Measurements from ENCODE around the gene CCR1. TPM values are rescaled to one million over a fixed set of nuclear protein-coding genes. Genes with fewer than 3 reads are reported as not detected.

The CCR1 gene
- total RNA-seq, 3 donors from 2014 or later: 4.3 to 15.0 (median 9.2) TPM

DNA sequence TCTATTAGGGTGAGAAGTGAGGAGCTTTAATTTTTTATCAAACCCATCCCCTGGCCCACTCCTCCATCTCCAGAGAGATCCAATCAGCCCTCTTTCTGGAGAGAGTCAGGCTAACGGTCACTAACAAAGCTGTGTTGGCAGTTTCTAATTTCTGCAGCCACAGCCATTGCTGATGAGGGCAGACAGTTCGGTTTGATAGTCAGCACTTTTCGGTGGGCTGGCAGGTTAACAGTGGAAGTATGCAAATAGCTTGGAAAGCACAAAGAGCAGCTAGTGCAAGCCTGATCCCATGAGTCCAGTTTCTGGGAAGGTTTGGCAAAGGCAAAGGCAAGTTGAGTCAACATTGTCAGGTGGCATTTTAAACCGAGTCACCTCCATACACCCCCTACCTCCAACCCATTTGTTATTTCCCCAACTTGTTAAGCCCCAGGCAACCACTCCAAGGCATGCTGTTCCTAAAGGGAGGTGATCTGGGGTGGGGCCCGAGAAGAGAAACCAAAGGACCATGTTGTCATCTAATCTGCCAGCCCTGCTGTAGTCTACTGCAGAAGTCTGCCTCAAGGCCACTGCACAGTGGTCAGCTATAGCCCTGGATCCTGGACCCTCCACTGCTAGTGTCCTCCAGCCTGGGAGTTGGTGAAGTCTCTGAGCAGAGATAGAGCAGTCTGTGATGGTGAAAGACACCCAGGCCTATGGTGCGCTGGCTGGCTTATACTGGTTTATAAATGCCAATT, 1.7 kb downstream of the CCR1 start:
- Histone ChIP-seq H3K4me3 (peak overlapping the region in 2 of 3 donors; percentile 31 to 33), H3K27ac (peak overlapping the region in 1 of 2 donors; percentile 48)
- TF ChIP-seq, protein P1, sequence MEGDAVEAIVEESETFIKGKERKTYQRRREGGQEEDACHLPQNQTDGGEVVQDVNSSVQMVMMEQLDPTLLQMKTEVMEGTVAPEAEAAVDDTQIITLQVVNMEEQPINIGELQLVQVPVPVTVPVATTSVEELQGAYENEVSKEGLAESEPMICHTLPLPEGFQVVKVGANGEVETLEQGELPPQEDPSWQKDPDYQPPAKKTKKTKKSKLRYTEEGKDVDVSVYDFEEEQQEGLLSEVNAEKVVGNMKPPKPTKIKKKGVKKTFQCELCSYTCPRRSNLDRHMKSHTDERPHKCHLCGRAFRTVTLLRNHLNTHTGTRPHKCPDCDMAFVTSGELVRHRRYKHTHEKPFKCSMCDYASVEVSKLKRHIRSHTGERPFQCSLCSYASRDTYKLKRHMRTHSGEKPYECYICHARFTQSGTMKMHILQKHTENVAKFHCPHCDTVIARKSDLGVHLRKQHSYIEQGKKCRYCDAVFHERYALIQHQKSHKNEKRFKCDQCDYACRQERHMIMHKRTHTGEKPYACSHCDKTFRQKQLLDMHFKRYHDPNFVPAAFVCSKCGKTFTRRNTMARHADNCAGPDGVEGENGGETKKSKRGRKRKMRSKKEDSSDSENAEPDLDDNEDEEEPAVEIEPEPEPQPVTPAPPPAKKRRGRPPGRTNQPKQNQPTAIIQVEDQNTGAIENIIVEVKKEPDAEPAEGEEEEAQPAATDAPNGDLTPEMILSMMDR (IDR thresholded peaks at IDR 0.05): no peak

GRCh38 chr3:46205286-46205960, 2.7 kb downstream of the CCR1 start:
- intact Hi-C loops (cut with DNase I; ENCODE audit: low total_unique reads): no loop called here
- H3K27ac ChIP-seq: no peak overlapping the region
- H3K9me3 ChIP-seq: no peaks in the 10 kb centered on the region
- H3K36me3 ChIP-seq: no peaks in the 10 kb centered on the region
- H3K4me3 ChIP-seq: no peak overlapping the region
- H3K4me1 ChIP-seq: no peaks in the 10 kb centered on the region
- no peaks in the 10 kb centered on the region for H3K27me3 ChIP-seq
- no peak for DNase-seq (ENCODE audit: low spot score in 2 of 2)
- TF ChIP-seq, protein P1 (IDR thresholded peaks at IDR 0.05): no peak
- TF ChIP-seq POLR2AphosphoS5 (IDR thresholded peaks at IDR 0.05) (no peak), POLR2A (IDR thresholded peaks at IDR 0.05) (no peak)

More for the DNA sequence above, 1.7 kb downstream of the CCR1 start:
- Histone ChIP-seq H3K4me1 (no peaks in the 10 kb centered on the region), H3K36me3 (no peaks in the 10 kb centered on the region), H3K9me3 (no peaks in the 10 kb centered on the region), H3K27me3 (no peaks in the 10 kb centered on the region)
- intact Hi-C loops (cut with DNase I; ENCODE audit: low total_unique reads): no loop called here
- DNase-seq (ENCODE audit: low spot score in 2 of 2): no peak

DNA sequence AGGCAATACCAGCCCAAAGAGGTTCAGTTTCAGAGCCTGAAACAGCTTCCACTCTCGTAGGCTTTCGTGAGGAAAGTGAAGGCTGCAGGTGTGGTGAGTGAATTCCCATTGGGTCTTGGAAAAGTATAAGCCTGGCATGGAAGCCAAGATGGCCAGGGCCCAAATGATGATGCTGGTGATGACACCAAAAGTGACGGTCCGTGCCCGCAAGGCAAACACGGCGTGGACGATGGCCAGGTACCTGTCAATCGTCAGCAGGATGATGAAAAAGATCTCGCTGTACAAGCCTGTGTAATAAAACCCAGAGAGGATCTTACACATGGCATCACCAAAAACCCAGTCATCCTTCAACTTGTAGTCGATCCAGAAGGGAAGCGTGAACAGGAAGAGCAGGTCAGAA, 4.4 kb downstream of the CCR1 start:
- no peaks in the 10 kb centered on the region for H3K27me3 ChIP-seq
- no peaks in the 10 kb centered on the region for H3K4me1 ChIP-seq
- no peak overlapping the region for H3K4me3 ChIP-seq
- no peaks in the 10 kb centered on the region for H3K36me3 ChIP-seq
- intact Hi-C loops (cut with DNase I; ENCODE audit: low total_unique reads): no loop called here
- DNase-seq (ENCODE audit: low spot score in 2 of 2): no peak
- H3K9me3 ChIP-seq: no peaks in the 10 kb centered on the region
- TF ChIP-seq POLR2A (IDR thresholded peaks at IDR 0.05) (no peak), POLR2AphosphoS5 (IDR thresholded peaks at IDR 0.05) (no peak)
- TF ChIP-seq, protein P1 (IDR thresholded peaks at IDR 0.05): no peak
- no peak overlapping the region for H3K27ac ChIP-seq

- Histone ChIP-seq H3K4me3 (no peak overlapping the region), H3K9me3 (no peaks in the 10 kb centered on the region), H3K4me1 (no peaks in the 10 kb centered on the region), H3K27ac (no peak overlapping the region), H3K36me3 (no peaks in the 10 kb centered on the region), H3K27me3 (no peaks in the 10 kb centered on the region)
- intact Hi-C loops (cut with DNase I; ENCODE audit: low total_unique reads): no loop called here
- DNase-seq (ENCODE audit: low spot score in 2 of 2): no peak
- TF ChIP-seq POLR2AphosphoS5 (IDR thresholded peaks at IDR 0.05) (no peak), POLR2A (IDR thresholded peaks at IDR 0.05) (no peak)
- TF ChIP-seq, protein P1 (IDR thresholded peaks at IDR 0.05): no peak
Measured at GRCh38 chr3:46202535-46202934, 5.6 kb downstream of the CCR1 start.

DNA sequence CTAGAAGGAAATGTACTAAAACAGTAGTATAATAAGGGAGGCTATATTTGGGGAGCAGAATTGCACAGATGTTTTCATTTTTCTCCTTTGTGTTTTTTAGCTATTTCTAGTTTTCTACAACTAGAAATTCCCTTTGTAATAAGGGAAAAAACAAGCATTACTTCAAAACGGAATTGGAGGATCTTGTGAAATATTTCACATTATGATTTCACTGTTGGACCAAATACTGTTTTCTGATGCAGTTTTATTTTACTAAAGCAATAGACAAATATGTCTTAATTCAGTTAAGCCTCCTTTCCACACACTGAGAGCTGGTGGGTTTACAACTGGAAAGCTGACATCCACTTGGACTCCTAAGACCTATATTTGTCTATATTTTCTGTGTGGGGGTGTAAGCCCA, 7.3 kb downstream of the CCR1 start:
- intact Hi-C loops (cut with DNase I; ENCODE audit: low total_unique reads): no loop called here
- H3K36me3 ChIP-seq: no peaks in the 10 kb centered on the region
- H3K4me3 ChIP-seq: no peak overlapping the region
- TF ChIP-seq POLR2A (IDR thresholded peaks at IDR 0.05) (no peak), POLR2AphosphoS5 (IDR thresholded peaks at IDR 0.05) (no peak)
- TF ChIP-seq, protein P1 (IDR thresholded peaks at IDR 0.05): no peak
- no peaks in the 10 kb centered on the region for H3K4me1 ChIP-seq
- no peaks in the 10 kb centered on the region for H3K27me3 ChIP-seq
- peak overlapping the region in 1 of 2 donors; percentile 52 for H3K27ac ChIP-seq
- H3K9me3 ChIP-seq: no peaks in the 10 kb centered on the region
- DNase-seq (ENCODE audit: low spot score in 2 of 2): no peak
